ENCODE data around the gene MAN2A2.

DNA sequence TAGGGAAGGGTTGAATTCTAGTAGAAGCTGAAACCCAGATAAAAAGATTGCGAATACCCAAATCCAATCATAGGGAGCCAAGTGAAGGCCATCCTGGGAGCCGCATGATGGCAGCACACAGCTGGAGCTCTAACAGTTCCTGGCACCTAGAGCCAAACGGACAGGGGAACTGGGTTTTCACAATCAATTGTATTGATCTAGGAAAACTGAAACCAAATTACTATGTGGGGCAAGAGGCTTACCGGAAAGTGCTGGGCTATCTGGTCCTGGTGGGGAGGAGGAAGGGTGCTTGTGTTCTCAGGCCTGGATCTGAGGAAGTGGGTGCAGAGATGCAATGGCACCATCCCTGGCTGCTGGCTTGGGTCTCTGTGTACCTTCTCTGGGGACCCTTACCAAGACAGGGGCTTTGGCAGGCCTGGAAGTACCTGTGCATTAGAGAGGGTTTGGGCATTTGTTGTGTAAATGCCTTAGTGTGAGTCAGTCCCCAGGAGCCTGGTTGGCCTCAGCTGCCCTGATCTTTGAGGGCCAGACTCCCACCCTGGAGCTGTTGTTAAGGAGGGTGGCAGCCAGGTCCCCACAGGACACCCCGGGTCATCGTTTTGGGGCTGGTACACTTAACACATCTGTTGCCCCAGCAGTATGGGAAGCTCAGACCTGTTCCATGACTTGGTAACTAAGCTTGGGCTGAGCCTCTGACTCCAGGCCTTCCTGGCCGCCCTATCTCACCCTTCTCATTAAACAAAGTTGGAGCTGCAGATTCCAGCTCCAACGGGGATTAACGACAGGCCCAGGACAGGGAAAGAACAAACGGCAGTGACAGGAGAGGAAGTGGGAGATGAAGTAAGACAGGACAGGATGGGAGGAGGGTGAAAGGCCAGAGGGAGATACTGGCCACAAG, 43.6 kb upstream of the MAN2A2 start:
- no peak for TF ChIP-seq SP1 (IDR thresholded peaks at IDR 0.05)
- no peak for TF ChIP-seq LEF1 (IDR thresholded peaks at IDR 0.05; ENCODE audit: borderline replicate concordance)
- TF ChIP-seq TARDBP (IDR thresholded peaks at IDR 0.05) = no peak
- no peak for TF ChIP-seq FOXM1 (IDR thresholded peaks at IDR 0.05; ENCODE audit: borderline replicate concordance)
- TF ChIP-seq BHLHE40 (IDR thresholded peaks at IDR 0.05; ENCODE audit: borderline replicate concordance) = no peak
- no peak for TF ChIP-seq HDGF (IDR thresholded peaks at IDR 0.05; ENCODE audit: borderline replicate concordance)

Data from HEK293T (cell line).